ENCODE results near the gene MYADM. TPM values are rescaled to one million over a fixed set of nuclear protein-coding genes. Genes with fewer than 3 reads are reported as not detected.

Gene MYADM
- total RNA-seq, 1 donor from 2014 or later, result 73.5 TPM

GRCh38 chr19:53880711-53881481 is 13.2 kb downstream of the MYADM start:
- Mint-ChIP-seq H3K36me3 (peaks cover 5% of the 10 kb centered on the region), H3K4me3 (no peak overlapping the region), H3K27me3 (peaks cover 30% of the 10 kb centered on the region), H3K27ac (no peak overlapping the region), H3K9me3 (no peaks in the 10 kb centered on the region), H3K4me1 (ENCODE audit: unreplicated experiment) (peaks cover 11% of the 10 kb centered on the region)
- TF ChIP-seq CTCF (conservative IDR thresholded peaks at IDR 0.05), result no peak
- DNase-seq (ENCODE audit: extremely low spot score, unreplicated experiment), result no peak

DNA sequence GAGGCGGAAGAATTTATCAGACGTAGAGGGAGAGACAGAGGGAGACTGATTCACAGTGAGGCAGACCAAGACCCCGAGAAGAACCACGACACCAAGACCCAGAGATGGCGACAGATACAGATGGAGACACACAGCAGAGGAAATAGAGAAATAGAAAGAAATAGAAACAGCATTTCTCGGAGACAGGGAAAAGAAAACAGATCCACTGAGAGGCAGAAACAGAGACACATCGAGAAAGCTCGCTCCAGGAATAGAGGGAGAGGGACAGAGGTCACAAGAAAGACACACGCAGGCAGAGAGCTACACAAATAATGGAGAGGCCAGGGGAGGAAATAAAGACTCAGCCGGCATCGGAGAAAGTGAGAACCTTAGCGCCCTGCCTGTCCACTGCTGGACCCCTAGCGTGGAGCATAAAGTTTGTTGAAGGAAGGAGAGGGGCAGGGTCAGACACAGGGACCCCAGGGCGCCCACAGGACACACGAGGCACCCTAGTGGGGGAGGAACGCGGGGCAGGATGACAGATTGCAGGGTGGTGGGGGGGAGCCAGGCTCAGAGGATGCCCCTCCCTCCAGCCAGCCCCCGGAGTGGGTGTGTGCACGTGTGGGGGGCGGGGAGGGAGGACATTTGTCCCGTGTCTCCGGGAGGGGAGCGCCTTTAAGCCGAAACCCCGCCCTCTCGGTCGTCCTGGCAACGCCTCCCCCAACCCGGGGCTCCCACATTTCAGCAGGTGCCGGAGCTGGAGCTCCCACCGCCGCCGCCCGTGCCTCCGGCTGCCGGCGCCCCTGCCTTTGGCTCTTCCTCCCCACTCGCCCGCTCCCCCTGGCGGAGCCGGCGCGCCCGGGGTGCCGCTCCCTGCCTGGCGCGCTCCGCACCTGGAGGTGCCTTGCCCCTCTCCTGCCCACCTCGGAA is 14.1 kb downstream of the MYADM start, which contains the start of gene PRKCG:
Gene PRKCG, plus strand, starts transcription at position 716 of the 909 bp plus-strand sequence. CDS start 298 bp downstream, outside the sequence.
- Mint-ChIP-seq H3K4me3 (peak within 1 kb of the TSS; percentile 45), H3K36me3 (peaks cover 4% of the 10 kb centered on the region), H3K27ac (no peak within 1 kb of the TSS), H3K9me3 (no peaks in the 10 kb centered on the region), H3K27me3 (peaks cover 36% of the 10 kb centered on the region), H3K4me1 (ENCODE audit: unreplicated experiment) (peaks cover 11% of the 10 kb centered on the region)
- DNase-seq (ENCODE audit: extremely low spot score, unreplicated experiment), result no peak
- TF ChIP-seq CTCF (conservative IDR thresholded peaks at IDR 0.05), result peak; percentile 61

DNA sequence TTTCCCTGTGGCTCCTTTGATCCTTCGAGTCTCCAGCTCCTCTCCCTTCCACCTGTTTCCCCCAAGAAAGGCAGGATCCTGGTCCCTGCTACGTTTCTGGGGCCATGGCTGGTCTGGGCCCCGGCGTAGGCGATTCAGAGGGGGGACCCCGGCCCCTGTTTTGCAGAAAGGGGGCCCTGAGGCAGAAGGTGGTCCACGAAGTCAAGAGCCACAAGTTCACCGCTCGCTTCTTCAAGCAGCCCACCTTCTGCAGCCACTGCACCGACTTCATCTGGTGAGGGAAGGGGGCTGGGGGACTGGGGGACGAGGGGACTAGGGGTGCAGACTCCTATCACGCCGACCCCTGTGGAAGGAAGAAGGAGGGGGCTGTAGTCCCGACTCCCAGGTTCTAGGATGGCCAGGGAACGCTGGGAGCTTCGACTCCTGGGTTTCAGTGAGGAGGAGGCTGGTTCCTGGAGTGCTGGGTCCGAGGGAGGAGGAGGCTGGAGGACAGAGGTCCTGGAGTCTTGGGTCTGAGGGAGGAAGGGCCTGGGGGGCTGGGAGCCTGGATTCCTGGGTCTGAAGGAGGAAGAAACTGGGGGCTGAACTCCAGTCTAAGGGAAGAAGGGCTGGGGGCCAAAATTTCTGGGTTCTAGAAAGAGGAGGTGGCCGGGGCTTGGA is 14.8 kb downstream of the MYADM start:
- no peak overlapping the region for H3K27ac Mint-ChIP-seq
- H3K27me3 Mint-ChIP-seq, result peaks cover 37% of the 10 kb centered on the region
- H3K36me3 Mint-ChIP-seq, result no peaks in the 10 kb centered on the region
- DNase-seq (ENCODE audit: extremely low spot score, unreplicated experiment), result no peak
- peaks cover 11% of the 10 kb centered on the region for H3K4me1 Mint-ChIP-seq (ENCODE audit: unreplicated experiment)
- peak overlapping the region; percentile 45 for H3K4me3 Mint-ChIP-seq
- TF ChIP-seq CTCF (conservative IDR thresholded peaks at IDR 0.05), result peak; percentile 4
- H3K9me3 Mint-ChIP-seq, result no peaks in the 10 kb centered on the region

- no peak overlapping the region for H3K27ac Mint-ChIP-seq
- no peak for TF ChIP-seq CTCF (conservative IDR thresholded peaks at IDR 0.05)
- no peaks in the 10 kb centered on the region for H3K9me3 Mint-ChIP-seq
- no peak overlapping the region for H3K4me3 Mint-ChIP-seq
- H3K4me1 Mint-ChIP-seq (ENCODE audit: unreplicated experiment), result peaks cover 11% of the 10 kb centered on the region
- no peak for DNase-seq (ENCODE audit: extremely low spot score, unreplicated experiment)
- no peaks in the 10 kb centered on the region for H3K36me3 Mint-ChIP-seq
- peaks cover 40% of the 10 kb centered on the region for H3K27me3 Mint-ChIP-seq
These were observed 15.6 kb downstream of the MYADM start for GRCh38 chr19:53883231-53883661.

DNA sequence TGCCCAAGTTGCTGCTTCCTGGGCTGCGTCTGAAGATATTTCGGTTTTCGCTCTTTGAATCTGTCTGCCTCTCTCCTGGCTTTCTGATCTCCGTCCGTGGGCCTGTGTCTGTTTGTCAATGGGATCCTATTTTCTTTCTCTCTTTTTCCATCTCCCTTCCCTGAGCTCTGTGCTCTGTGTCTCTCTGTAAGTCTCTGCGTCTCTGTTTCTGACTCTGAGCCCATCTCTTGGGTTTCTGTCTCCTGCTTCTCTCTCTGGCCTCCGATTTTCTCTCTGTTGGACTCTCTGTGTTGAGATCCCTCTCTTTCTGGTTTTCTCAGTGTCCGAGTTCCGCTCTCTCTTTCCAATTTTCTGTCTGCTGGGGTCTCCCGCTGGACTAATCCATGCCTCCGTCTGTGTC is 16.1 kb downstream of the MYADM start:
- Mint-ChIP-seq H3K27me3 (peaks cover 40% of the 10 kb centered on the region), H3K4me3 (peak overlapping the region; percentile 70), H3K36me3 (no peaks in the 10 kb centered on the region), H3K9me3 (no peaks in the 10 kb centered on the region), H3K4me1 (ENCODE audit: unreplicated experiment) (peaks cover 10% of the 10 kb centered on the region), H3K27ac (peak overlapping the region; percentile 44)
- no peak for DNase-seq (ENCODE audit: extremely low spot score, unreplicated experiment)
- no peak for TF ChIP-seq CTCF (conservative IDR thresholded peaks at IDR 0.05)

All from type B pancreatic cell (in vitro differentiated cells).